GM19351 (cell line): ENCODE data around the gene RASA3.

Source experiments
- ATAC-seq: cut with Tn5 transposase; IDR thresholded peaks from one replicate; pipeline ENCODE4 v1.9.1; 2021; ENCODE audit warnings: mild to moderate bottlenecking, moderate library complexity; ENCODE audit not compliant: unreplicated experiment

The RASA3 gene

DNA sequence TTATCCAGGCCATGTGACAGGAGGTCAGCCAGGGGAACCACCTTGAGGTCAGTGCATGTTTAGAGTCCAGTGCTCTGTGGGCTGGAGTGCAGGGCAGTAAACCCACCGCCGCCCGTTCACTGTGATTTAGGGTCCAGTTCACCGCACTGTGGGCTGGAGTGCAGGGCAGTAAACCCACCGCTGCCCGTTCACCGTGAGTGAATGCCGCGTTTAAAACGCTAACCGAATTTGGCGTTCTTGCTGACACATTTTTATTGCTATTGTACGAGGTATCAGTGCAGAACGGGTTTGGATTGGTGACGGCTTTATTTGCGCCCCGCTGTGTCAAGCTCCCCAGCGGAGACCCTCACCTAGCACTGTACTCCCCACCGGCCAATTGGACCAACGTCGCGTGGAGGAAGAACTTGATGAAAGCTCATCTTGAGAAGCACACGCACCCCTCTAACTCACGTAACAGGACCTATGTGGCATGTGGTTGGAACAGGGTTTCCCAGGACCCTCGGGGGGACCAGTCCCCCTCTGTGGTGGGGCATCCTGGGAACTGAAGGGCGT lies 186.5 kb downstream of the RASA3 start:
- no peak for ATAC-seq

DNA sequence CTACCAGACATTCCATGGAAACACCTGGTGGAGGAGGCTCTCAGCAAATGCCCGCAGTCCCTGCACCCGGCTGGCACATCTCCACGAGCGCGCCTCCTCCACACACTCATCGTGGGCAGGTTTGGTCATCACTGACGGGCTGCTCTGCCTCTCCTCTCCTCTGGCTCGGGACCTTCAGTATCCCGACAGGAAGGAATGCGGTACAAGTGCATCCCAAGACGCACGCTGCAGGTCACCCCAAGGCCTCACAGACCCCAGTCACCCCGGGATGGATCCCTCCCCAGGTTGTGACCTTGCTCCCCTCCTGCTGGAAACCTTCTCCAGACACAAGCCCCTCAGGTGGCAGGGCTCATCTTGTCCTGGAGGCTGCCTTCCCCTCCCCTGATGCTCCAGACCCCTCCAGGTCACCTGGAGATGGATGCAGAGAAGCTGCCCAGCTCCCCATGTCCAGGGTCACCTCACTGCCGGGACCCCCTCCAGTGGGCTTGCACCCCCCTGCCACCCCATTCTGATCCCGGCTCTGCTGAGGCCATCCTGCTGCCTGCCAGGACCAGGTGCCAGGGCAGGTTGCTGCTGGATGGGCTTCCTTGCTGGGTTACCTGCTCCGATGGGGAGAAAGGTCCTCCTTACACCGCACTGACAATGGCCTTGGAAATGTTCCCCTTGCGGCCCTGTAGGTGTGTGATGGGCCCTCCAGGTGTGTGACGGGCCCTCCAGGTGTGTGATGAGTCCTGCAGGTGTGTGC lies 188.4 kb downstream of the RASA3 start:
- ATAC-seq = no peak

DNA sequence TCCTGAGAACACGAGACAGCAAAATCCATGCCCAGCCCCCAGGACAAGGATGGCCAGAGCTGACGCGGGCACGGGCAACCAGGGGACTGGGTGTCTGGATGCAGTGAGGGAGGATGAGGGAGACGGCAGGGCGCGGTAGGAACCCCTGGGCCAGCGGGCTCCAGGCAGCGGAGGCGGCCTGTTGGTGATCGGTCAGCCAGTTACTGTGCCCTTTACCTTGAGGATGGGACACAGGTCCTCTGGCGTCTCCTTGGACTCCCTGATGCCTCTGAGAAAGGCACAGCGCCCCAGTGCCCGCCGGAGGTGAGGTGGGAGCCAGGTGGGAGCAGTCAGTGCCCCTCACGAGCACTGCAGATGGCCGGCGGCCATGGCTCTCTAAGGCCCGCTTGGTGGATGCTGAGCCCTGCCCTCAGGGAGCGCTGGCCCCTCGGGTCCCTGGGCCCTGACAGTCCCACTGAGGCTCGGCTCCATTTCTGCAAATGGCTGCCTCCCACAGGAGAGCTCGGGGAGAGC lies 189.8 kb downstream of the RASA3 start:
- no peak for ATAC-seq

DNA sequence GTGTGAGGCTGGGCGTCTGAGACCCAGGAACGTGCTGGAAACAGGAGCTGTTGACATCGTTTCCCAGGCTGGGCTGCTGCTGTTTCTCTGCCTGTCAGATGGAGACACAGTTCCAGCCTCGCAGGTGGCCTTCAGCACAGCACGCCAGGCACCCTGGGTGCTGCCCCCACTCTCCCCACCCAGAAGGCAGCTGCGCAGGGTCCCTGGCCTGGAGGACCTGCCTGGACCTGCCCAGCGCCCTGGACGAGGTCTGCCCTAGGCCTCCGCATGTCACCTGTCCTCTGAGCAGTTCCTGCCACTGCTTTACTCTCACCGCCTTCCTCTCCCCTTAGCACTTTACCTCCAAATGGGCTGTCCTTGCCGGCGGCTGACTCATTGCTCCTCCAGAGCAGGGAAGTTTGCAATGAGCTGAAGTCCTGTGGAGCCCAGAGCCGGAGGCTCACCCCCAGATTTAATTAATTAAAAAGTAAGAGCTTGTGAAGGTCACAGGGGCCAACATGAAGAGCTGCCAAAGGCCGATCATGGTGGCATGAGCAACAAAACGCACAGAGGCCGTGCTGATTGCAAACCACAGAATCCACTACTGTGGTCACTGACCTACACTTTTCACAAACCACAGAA lies 190.7 kb downstream of the RASA3 start:
- no peak for ATAC-seq

DNA sequence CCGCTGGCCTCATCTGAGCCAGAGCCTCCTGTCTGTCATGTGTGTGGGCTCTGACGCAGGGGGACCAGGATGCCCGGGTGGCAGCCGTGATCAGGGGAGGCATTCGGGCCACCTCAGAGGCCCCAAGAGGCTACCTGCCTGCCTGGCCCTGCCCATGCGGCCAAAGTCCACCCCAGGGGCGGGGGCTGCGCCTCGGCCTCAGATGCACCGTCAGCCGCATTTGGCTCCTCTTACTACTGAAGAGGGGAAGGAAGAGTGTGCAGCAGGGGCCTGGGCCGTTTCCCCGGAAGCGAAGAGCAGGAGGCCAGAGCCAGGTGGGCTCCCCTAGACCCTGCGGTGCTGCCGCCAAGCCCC lies 192.5 kb downstream of the RASA3 start:
- ATAC-seq = no peak

DNA sequence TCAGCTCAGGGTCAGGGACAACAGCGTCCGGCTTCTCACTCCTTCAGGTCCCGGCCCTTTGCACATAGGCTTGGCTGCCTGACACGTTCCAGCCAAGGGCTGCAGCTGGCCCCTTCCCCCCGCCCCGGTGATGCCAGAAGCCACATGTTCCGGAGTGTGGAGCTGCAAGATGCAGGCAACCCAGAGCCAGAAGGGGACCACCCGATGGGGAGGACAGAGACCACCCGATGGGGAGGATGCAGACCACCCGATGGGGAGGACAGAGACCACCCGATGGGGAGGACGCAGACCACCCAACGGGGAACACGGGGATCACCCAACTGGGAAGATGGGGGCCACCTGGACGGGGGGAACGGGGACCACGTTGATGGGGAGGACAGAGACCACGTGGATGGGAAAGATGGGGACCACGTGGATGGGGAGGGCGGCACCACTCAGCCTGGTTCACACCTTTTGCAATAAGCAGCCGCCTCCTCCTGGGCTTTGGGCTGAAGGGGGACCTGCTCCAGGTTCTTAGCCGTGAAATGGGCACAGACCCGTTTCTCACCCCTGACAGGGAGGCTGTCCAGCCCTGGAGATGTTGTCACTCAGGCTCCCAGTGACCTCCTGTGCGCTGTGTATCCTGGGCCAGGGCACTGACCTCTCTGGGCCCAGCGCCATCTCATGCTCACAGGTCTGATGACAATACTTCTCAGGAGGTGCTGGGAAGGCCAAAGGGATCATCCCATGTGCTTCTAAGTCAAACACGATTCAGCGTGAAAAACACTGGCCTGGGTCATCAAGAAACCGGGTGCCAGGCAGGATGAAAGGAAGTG lies 193.1 kb downstream of the RASA3 start:
- ATAC-seq = no peak

DNA sequence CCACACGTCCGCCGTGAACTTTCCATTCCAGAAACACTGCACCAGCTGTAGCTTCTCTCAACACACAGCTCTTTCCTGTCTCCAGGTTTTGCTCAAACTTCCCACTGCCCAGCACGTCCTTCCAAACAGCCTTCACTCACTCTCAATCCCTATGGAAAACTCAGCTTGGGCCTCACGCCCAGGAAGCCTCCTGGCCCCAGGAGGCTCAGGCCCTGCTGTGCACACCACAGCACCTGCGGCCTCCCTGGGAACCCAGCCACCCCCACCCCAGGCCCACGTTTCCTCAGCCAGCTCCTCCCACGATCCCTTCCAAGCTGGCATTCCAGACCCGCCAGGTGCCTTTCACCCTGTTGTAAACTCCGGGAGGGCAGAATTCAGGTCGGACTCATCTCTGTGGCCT lies 193.7 kb downstream of the RASA3 start:
- ATAC-seq = no peak

DNA sequence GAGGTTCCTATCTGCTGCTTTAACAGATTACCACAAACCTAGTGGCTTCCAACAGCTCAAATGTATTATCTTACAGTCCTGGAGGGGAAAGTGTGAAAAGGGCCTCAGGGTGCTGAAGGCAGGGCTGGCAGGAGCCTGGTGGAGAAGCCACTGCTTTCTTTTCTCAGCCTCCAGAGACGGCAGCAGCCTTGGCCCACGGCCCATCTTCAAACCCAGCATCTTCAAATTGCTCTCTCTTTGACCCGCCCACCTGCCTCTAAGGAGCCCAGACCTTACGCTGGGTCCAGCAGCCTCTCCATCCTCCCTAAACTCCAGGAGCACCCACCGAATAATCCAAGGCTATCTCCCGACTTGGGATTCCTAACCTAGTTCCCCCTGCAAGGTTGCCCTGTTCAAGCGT lies 194.2 kb downstream of the RASA3 start:
- no peak for ATAC-seq

DNA sequence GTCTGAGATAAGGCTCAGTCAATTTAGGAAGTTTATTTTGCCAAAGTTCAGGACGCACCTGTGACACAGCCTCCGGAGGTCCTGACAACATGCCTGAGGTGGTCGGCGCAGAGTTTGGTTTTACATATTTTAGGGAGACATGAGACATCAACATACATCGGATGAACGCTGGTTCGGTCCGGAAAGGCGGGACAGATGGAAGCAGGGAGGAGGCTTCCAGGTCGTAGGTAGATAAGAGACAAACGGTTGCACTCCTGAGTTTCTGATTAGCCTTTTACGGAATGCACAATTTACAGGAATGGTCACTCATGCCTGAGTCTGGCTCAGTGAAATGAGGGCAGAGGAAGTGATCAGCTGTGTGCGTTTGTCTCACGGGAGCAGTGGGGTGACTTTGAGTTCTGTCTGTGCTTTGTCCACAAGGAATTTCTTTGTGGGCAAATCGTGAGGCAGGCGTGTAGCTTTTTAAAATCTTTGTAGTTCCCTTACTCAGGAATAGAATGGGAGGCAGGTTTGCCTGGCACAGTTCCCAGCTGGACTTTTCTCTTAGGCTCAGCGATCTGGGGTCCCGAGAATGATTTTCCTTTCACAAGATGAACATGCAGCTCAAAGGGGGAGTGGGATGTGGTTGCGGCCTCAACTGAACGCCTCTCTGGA lies 194.8 kb downstream of the RASA3 start:
- ATAC-seq = no peak

DNA sequence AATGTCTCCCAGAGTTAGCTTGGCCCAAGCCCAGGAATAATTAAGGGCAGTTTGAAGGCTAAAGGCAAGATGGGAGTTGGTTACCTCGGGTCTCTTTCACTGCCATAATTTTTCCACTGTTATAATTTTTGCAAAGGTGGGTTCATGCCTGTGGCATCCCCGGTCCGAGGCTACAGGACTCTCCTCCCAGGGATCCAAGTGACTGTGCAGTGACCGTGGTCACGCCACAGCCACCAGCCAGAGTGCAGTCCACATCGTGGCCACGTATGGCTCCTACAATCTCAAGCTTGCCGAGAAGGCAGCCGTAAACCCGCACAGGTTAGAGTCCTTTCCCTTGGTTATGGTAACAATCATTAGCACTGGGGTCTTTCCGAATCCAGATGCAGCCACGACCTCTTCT lies 195.3 kb downstream of the RASA3 start:
- no peak for ATAC-seq

DNA sequence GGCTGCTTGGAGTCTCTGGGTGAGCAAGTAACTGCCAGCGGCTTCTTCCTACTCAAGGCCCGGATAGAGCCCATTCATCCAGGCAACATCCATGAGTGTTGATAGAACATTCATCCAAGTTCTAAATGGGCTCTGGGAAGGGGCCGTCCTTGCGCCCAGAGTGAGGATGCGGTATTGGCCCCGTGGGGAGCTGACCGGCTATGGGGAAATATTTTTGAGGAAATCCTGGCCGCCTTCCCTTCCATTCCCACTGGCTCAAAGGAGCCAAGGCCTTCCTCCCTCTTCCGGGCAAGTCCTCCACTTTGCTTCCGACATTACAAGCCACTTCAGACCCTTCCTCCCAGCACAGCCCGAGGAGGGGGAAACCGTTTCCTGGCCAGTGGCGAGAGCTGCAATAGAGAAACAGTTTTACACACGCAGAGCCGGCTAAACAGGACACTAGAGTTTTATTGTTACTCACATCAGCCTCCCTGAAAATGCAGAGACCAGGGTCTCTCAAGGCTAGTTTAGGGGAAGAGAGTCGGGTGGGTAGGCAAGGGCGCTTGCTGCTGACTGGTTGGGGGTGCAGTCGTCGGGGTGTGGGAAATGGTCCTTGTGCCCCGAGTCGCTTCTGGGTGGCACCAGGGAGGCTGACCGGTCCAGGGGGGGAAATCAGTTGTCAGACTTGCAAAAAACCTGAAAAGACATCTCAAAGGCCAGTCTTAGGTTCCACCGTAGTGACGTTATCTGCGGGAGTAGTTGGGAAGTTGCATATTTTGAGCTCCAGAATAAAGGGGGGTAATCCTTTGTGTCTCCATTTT lies 196.1 kb downstream of the RASA3 start:
- ATAC-seq = no peak

DNA sequence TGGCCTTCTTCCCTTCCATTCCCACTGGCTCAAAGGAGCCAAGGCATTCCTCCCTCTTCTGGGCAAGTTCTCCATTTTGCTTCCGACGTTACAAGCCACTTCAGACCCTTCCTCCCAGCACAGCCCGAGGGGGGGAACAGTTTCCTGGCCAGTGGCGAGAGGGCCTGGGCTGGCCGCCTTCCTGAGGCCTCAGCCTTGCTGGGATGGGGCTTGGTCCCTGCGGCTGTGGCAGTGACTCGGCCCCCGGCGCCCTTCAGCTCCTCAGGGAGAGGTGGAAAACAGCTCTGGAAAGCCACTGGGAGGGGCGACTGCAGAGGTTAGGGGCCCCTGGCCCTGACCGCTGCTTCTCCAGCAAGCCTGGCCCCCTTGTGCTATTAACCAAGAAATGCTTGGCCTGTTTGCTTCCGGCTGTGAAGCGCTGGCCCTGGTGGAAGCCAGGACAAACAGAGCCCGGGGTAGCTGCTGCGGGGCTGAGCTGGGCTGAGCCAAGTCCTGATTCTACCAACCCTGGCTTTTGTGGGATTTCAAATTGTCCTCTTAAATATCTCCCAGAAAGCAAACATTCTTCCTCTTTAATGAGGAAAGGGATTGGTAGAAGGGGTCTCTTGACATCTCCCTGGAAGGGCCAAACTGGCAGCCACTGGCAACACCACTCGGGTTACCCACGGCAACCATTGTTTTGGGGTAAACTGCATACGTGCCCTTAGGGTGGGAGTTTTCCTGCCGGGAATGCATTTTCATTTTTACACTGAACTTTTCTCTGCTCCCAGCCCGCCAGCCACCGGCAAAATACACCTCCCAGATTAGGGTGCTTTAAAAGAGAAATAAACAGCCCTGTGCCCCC lies 197.2 kb downstream of the RASA3 start:
- no peak for ATAC-seq

DNA sequence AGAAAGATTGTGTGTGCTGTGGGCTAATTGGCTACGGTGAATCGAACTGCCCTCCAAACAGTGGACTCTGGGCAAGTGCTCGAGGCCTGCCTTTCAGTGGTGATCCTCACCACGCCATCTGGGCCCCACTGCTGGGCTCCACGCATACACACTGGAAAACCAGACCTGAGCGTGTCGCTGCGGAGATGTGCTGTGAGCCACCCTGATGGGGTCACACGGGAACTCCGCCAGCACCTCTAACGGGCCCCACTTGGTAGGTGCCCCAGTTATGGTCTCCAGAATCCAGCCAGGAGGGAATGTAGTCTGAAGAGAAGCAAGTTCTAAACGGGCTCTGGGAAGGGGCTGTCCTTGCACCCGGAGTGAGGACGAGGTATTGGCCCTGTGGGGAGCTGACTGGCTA lies 197.8 kb downstream of the RASA3 start:
- ATAC-seq = no peak

DNA sequence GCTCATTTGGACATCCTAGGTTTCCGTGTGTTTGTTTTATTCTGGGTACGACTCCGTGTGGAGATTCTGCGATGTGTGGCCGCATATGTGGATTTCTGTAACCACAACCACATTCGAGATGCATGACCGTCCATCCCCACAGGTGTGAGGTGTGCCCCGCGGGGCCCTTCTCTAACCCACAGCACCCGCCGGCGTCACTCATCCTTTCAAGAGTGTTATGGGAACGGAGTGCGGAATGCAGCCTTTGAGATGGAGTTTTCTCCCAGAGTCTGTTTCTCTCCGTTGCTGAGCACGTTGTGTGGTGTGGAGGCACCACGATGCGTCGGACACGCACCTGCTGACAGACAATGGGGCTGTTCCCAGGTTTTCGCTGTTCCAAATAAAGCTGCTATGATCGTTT lies 198.5 kb downstream of the RASA3 start:
- ATAC-seq = no peak

DNA sequence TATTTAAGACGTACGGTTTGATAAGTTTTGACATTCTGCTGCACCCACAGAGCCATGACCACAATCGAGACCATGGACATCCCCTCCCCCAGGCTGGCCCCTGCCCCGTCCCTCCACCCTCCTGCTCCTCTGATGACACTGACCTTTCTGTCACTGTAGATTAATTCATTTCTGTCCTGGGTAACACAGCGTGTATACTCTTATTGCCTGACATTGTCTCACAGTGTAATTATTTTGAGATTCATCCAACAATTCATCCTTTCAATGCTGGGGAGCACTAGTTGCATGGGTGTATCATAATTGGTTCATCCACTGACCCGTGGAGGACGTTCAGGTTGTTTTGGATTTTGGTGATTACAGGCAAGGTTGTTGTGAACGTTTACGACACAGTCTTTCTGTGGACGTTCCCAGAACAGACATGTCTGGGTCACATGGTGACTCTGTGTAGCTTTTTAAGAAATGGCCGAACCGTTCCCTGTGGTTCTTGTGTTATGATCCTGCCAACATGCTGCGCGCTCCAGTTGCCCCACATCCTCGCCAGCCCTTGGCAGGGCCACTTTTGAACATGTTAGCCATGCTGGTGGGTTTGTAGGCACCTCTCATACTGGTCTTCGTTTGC lies 200.5 kb downstream of the RASA3 start:
- ATAC-seq = no peak

DNA sequence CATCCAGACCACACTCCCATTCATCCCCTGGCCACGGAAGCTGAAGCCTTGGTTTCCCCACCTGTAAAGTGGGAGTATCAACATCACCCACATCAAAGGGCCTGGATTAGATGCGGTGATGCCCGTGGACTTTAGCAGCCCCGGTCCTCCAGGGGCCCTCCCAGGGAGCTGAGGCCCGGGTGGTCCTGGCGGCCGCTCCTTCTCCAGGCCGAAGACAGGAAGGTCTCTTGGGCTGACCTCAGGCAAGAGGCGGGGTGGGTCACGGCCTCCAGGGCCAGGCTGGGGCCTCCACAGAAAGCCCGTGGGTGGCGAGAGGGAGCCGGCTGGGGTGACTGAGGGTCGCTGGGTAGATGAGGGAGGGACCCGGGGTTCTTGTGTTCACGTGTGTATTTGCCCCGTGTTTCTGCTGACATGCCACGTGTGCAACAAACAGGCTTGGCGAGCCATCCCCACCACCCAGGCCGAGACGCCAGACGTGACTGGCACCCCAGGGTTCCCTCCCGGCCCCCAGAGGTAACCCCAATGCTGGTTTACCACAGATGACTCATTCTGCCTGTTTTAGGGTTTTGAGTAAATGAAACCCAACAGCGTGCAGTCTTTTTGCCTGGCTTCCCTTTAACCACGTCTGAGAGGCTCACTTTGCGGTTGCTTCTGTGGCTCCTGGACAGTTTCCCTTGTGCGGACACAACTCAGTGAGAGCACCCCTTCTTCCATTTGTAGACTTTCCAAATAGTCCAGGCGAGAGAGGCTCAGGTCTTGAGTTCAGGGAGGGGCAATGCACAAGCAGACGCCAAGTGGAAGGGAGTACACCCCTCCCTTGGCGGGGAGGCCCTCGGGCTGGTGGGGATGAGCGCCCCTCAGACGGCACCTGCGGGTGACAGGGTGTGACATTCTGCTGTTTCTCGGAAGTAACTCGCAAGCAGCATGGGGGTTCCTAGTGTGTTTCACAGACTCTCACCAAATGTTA lies 201.5 kb downstream of the RASA3 start:
- peak; percentile 72 for ATAC-seq
